Measurements from ENCODE around the gene TMEM33. TPM values are rescaled to one million over a fixed set of nuclear protein-coding genes. Genes with fewer than 3 reads are reported as not detected.

TMEM33 gene
- total RNA-seq, 1 experiment from 2014 or later: 82.4 TPM

DNA sequence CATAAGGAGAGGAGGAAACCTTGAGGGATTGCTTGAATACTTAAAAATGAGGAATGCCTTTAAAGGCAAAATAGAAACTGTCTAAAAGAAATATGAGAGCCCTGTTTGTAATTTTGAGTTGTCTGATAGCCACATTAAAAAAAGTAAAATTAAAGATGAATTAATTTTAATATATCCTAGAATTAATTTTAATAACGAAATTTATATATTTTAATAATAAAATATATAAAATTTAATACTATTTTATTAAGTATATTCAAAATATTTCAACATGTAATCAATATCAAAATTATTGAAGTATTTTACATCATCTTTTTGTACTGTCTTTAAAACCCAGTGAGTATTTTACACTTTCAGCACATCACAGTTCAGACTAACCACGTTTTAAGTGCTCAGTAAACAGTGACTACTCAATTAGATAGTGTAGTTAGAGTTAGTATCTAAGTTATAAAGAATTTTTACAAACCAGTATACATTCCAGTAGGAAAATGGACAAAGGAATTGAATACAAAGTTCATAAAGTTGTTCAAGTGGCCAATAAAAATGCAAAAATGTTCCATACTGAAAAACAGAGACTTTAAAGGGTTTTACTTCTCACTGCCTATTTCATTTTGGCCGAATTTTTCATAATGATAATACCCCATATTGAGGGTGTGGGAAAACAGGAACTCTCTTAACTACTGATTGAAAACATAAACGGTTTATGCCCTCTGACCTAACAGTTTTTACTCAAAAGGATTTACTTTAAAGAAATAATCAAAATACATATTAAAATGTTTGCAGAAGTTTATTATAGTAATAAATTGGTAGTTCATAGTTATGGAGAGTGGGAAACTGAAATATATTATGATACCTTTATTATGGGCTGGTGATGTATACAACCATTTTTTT is 58.0 kb downstream of the TMEM33 start:
- CTCF ChIA-PET: no interaction called here

DNA sequence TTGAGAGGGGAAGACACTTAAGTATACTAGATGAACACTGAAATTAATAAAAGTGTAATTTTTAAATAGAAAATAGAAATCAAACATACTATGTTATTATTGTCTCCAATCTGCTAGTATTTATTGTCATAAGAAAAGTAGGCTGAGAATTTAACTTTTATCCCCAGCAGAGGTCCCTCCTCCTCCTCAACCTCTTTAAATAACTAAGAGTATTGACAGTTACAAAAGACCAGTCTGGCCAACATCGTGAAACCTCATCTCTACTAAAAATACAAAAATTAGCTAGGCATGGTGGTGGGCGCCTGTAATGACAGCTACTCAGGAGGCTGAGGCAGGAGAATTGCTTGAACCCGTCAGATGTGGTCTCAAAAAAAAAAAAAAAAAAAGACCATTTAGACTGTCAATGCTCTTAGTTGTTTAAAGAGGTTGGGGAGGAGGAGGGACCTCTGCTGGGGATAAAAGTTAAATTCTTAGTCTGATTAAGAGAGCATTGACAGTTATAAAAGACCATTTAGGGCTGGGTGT is 59.3 kb downstream of the TMEM33 start:
- Histone ChIP-seq H3K4me2 (ENCODE audit: low read length) (no peak overlapping the region), H3K27me3 (ENCODE audit: insufficient read depth, low read length) (no peaks in the 10 kb centered on the region), H3K36me3 (ENCODE audit: control insufficient read depth in 1 of 2, insufficient read depth in 2 of 2, low read length in 2 of 2) (no peaks in the 10 kb centered on the region), H3K27ac (ENCODE audit: low read depth, low read length) (no peak overlapping the region), H4K20me1 (ENCODE audit: insufficient read depth) (peaks cover 3% of the 10 kb centered on the region; the same call in 1 of the 2 replicates), H3K79me2 (ENCODE audit: insufficient read depth, low read length) (peaks cover 39% of the 10 kb centered on the region), H3K9me2 (ENCODE audit: insufficient read depth) (no peaks in the 10 kb centered on the region), H2AFZ (ENCODE audit: low read depth, low read length, poor library complexity, severe bottlenecking) (no peak overlapping the region), H3K9ac (ENCODE audit: low read length) (no peak overlapping the region), H3K4me1 (ENCODE audit: control insufficient read depth in 1 of 2, insufficient read depth in 2 of 2, low read length in 2 of 2) (peaks cover 0 to 10% of the 10 kb centered on the region in 2 experiments; a peak in 2 of 4 replicates), H3K9me3 (ENCODE audit: control insufficient read depth in 1 of 2, insufficient read depth in 1 of 2, low read depth in 1 of 2, low read length in 2 of 2) (no peaks in the 10 kb centered on the region), H3K4me3 (replicated peaks in 1 of 2; ENCODE audit: low read depth in 1 of 2, low read length in 2 of 2) (no peak overlapping the region)
- ChIA-PET CTCF (interaction anchor here (1.2 kb wide), 1 partner anchor 10 kb away, joined by 3 read pairs; no protein-coding TSS in a partner anchor), POLR2A (no interaction called here), RAD21 (ENCODE audit: low non-redundant PET in 1 of 2, low total read pairs in 2 of 2, uncharacterized antibody in 2 of 2, unreplicated experiment in 2 of 2) (no interaction called here)
- intact Hi-C loops (cut with micrococcal nuclease): loop anchor here (5.0 kb wide), 1 partner anchor 288 kb away; no protein-coding TSS in a partner anchor
- no peak for DNase-seq (ENCODE audit: low read depth, low spot score)
- no peak for ATAC-seq
- no TSS peak for BruUV-seq (replicated peaks)
- TF ChIP-seq JUND (IDR thresholded peaks at IDR 0.05): no peak
- TF ChIP-seq, protein P1, sequence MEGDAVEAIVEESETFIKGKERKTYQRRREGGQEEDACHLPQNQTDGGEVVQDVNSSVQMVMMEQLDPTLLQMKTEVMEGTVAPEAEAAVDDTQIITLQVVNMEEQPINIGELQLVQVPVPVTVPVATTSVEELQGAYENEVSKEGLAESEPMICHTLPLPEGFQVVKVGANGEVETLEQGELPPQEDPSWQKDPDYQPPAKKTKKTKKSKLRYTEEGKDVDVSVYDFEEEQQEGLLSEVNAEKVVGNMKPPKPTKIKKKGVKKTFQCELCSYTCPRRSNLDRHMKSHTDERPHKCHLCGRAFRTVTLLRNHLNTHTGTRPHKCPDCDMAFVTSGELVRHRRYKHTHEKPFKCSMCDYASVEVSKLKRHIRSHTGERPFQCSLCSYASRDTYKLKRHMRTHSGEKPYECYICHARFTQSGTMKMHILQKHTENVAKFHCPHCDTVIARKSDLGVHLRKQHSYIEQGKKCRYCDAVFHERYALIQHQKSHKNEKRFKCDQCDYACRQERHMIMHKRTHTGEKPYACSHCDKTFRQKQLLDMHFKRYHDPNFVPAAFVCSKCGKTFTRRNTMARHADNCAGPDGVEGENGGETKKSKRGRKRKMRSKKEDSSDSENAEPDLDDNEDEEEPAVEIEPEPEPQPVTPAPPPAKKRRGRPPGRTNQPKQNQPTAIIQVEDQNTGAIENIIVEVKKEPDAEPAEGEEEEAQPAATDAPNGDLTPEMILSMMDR (IDR thresholded peaks at IDR 0.05 in 2 of 3, conservative IDR thresholded peaks at IDR 0.05 in 1 of 3; ENCODE audit: borderline replicate concordance in 1 of 3, insufficient read depth in 1 of 3, low read depth in 2 of 3, low read length in 2 of 3): peak in 1 of 3 experiments; percentile 19; a peak in 1 of 6 replicates

More for the DNA sequence above, 58.0 kb downstream of the TMEM33 start:
- Histone ChIP-seq H3K4me2 (ENCODE audit: low read length) (no peak overlapping the region), H3K36me3 (ENCODE audit: control insufficient read depth in 1 of 2, insufficient read depth in 2 of 2, low read length in 2 of 2) (no peaks in the 10 kb centered on the region), H3K9me2 (ENCODE audit: insufficient read depth) (no peaks in the 10 kb centered on the region), H4K20me1 (ENCODE audit: insufficient read depth) (peaks cover 3% of the 10 kb centered on the region; the same call in 1 of the 2 replicates), H3K4me3 (replicated peaks in 1 of 2; ENCODE audit: low read depth in 1 of 2, low read length in 2 of 2) (no peak overlapping the region), H3K27ac (ENCODE audit: low read depth, low read length) (no peak overlapping the region), H3K9ac (ENCODE audit: low read length) (no peak overlapping the region), H3K27me3 (ENCODE audit: insufficient read depth, low read length) (no peaks in the 10 kb centered on the region), H3K4me1 (ENCODE audit: control insufficient read depth in 1 of 2, insufficient read depth in 2 of 2, low read length in 2 of 2) (peaks cover 0 to 13% of the 10 kb centered on the region in 2 experiments; a peak in 2 of 4 replicates), H2AFZ (ENCODE audit: low read depth, low read length, poor library complexity, severe bottlenecking) (no peak overlapping the region), H3K79me2 (ENCODE audit: insufficient read depth, low read length) (peaks cover 39% of the 10 kb centered on the region), H3K9me3 (ENCODE audit: control insufficient read depth in 1 of 2, insufficient read depth in 1 of 2, low read depth in 1 of 2, low read length in 2 of 2) (no peaks in the 10 kb centered on the region)
- intact Hi-C loops (cut with micrococcal nuclease): loop anchor here (5.0 kb wide), 1 partner anchor 289 kb away; no protein-coding TSS in a partner anchor
- DNase-seq (ENCODE audit: low read depth, low spot score) (no peak), ATAC-seq (no peak)
- ChIA-PET POLR2A (no interaction called here), RAD21 (ENCODE audit: low non-redundant PET in 1 of 2, low total read pairs in 2 of 2, uncharacterized antibody in 2 of 2, unreplicated experiment in 2 of 2) (no interaction called here)
- BruUV-seq (replicated peaks): no TSS peak
- TF ChIP-seq JUND (IDR thresholded peaks at IDR 0.05) (no peak), EGR1 (IDR thresholded peaks at IDR 0.05; ENCODE audit: low read depth) (no peak), CBX3 (IDR thresholded peaks at IDR 0.05; ENCODE audit: low read depth) (no peak), POLR2A (IDR thresholded peaks at IDR 0.05; ENCODE audit: borderline replicate concordance, extremely low read depth, insufficient read depth, insufficient read length) (no peak)

Data from HCT116 (cell line).